Neural progenitor cell (in vitro differentiated cells): ENCODE measurements around the gene H3-3A.

Experiments
- EZH2phosphoT487 ChIP-seq: fragments of 200-600 bp; sonication (generic); IDR thresholded peaks from 2 replicates; pipeline ENCODE4 v1.6.1; 2017; ENCODE audit warnings: antibody characterized with exemption
- TF ChIP-seq, protein P1 (sequence below): fragments of 200-600 bp; sonication (generic); IDR thresholded peaks from 2 replicates; pipeline ENCODE4 v1.5.1; 2017; ENCODE audit warnings: antibody characterized with exemption, mild to moderate bottlenecking

DNA sequence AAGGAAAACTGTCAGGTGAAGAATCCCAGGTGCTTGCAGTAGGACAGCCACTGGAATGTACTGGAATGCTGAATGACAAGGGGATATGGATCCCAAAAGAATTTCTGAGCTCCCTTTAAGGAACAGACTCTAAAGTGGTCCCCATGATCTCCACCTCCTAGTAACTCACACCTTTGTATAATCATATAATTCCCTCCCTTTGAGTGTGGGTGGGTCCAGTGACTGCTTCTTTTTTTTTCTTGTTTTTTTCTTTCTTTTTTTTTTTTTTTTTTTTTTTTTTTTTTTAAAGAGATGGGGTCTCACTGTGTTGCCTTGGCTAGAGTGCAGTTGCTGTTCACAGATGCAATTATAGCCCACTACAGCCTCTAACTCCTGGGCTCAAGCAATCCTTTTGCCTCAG lies 28.5 kb upstream of the H3-3A start:
- TF ChIP-seq, protein P1, sequence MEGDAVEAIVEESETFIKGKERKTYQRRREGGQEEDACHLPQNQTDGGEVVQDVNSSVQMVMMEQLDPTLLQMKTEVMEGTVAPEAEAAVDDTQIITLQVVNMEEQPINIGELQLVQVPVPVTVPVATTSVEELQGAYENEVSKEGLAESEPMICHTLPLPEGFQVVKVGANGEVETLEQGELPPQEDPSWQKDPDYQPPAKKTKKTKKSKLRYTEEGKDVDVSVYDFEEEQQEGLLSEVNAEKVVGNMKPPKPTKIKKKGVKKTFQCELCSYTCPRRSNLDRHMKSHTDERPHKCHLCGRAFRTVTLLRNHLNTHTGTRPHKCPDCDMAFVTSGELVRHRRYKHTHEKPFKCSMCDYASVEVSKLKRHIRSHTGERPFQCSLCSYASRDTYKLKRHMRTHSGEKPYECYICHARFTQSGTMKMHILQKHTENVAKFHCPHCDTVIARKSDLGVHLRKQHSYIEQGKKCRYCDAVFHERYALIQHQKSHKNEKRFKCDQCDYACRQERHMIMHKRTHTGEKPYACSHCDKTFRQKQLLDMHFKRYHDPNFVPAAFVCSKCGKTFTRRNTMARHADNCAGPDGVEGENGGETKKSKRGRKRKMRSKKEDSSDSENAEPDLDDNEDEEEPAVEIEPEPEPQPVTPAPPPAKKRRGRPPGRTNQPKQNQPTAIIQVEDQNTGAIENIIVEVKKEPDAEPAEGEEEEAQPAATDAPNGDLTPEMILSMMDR, result no peak
- TF ChIP-seq EZH2phosphoT487, result no peak
